ENCODE results near the gene ZNF646.

ZNF646 gene, protein sequence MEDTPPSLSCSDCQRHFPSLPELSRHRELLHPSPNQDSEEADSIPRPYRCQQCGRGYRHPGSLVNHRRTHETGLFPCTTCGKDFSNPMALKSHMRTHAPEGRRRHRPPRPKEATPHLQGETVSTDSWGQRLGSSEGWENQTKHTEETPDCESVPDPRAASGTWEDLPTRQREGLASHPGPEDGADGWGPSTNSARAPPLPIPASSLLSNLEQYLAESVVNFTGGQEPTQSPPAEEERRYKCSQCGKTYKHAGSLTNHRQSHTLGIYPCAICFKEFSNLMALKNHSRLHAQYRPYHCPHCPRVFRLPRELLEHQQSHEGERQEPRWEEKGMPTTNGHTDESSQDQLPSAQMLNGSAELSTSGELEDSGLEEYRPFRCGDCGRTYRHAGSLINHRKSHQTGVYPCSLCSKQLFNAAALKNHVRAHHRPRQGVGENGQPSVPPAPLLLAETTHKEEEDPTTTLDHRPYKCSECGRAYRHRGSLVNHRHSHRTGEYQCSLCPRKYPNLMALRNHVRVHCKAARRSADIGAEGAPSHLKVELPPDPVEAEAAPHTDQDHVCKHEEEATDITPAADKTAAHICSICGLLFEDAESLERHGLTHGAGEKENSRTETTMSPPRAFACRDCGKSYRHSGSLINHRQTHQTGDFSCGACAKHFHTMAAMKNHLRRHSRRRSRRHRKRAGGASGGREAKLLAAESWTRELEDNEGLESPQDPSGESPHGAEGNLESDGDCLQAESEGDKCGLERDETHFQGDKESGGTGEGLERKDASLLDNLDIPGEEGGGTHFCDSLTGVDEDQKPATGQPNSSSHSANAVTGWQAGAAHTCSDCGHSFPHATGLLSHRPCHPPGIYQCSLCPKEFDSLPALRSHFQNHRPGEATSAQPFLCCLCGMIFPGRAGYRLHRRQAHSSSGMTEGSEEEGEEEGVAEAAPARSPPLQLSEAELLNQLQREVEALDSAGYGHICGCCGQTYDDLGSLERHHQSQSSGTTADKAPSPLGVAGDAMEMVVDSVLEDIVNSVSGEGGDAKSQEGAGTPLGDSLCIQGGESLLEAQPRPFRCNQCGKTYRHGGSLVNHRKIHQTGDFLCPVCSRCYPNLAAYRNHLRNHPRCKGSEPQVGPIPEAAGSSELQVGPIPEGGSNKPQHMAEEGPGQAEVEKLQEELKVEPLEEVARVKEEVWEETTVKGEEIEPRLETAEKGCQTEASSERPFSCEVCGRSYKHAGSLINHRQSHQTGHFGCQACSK (N-terminal part only)

DNA sequence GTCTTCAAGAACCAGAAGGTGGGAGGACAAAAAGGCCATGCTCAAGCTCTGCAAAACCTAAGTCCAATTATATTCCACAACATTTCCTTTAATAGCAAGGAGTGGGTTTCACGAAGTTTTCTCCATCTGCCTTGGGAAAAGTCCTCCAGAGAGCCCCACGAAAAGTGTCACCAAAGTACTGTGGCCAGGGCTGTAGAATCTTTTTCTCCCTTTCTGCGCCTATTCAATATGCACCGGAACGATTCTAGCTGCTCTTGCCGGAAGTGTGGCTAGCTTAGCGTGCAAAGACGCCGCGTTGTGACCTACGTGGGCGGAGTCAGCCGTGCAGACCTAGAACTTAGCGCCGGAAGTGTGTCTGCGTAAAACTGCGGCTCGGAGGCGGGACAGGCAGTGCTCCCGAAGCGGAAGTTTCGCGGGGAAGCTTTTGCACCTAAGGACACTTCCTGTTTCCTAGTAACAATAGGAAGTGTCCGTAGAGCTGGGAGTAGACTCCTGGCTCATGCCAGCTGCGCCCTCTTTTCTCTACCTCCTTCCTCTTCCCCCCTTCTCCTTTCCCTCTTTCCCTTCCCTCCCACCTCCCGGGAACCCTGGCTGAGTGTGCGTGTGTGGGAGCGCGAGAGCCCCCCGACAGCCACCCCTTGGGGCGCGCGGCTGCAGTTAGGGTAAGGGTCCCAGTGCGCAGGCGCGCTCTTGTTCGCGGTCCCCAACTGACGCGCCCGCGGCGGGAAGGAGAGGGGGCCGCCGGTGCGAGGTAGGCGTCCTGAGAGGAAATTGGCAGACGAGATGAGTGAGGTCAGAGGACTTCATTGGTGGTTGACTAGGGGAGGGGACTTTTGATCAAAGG lies at the start of gene ZNF646, which contains the start of gene ZNF668:
TSS of gene ZNF646 (plus strand) at position 453 of the 844 bp plus-strand sequence. CDS start 1,903 bp downstream, outside the sequence.
TSS of gene ZNF668 (minus strand) at position 271 of the 844 bp plus-strand sequence. CDS start 9,781 bp downstream, outside the sequence.
- peak within 1 kb of the TSS; percentile 87 for H3K4me3 ChIP-seq (ENCODE audit: low read depth, low read length)
- peak; percentile 100 for DNase-seq (ENCODE audit: low read depth)
- TF ChIP-seq, protein P1, sequence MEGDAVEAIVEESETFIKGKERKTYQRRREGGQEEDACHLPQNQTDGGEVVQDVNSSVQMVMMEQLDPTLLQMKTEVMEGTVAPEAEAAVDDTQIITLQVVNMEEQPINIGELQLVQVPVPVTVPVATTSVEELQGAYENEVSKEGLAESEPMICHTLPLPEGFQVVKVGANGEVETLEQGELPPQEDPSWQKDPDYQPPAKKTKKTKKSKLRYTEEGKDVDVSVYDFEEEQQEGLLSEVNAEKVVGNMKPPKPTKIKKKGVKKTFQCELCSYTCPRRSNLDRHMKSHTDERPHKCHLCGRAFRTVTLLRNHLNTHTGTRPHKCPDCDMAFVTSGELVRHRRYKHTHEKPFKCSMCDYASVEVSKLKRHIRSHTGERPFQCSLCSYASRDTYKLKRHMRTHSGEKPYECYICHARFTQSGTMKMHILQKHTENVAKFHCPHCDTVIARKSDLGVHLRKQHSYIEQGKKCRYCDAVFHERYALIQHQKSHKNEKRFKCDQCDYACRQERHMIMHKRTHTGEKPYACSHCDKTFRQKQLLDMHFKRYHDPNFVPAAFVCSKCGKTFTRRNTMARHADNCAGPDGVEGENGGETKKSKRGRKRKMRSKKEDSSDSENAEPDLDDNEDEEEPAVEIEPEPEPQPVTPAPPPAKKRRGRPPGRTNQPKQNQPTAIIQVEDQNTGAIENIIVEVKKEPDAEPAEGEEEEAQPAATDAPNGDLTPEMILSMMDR (IDR thresholded peaks at IDR 0.05; ENCODE audit: low read depth, low read length) = no peak
- TF ChIP-seq MYC (IDR thresholded peaks at IDR 0.05; ENCODE audit: low read depth, low read length) = peak; percentile 87
- TF ChIP-seq, protein P2, sequence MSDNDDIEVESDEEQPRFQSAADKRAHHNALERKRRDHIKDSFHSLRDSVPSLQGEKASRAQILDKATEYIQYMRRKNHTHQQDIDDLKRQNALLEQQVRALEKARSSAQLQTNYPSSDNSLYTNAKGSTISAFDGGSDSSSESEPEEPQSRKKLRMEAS (IDR thresholded peaks at IDR 0.05; ENCODE audit: low read depth, low read length) = peak; percentile 45; the same call in 1 of the 2 replicates
- TF ChIP-seq POLR2A (IDR thresholded peaks at IDR 0.05; ENCODE audit: extremely low read depth, insufficient read length) = peak; percentile 91

DNA sequence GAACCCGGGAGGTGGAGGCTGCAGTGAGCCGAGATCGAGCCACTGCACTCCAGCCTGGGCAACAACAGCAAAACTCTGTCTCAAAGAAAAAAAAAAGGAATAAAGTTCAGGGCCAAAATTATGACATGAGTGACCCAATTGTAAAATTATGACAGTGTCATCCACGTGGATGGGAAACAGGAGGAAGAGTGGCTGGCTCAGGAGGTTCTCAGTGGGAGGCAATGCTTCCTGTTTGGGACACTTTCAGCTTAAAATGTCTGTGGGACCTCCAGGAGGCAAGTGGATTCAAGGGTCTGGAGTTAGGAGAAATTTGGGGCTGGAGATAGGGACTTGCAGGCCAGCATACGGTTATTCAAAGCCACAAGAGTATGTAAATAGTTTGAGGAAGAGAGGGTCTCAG lies 48.9 kb upstream of the ZNF646 start:
- DNase-seq (ENCODE audit: low read depth) = no peak
- no peak for TF ChIP-seq MYC (IDR thresholded peaks at IDR 0.05; ENCODE audit: low read depth, low read length)
- TF ChIP-seq, protein P2 (IDR thresholded peaks at IDR 0.05; ENCODE audit: low read depth, low read length) = 0 out of 2 replicates have a peak, but pooled peaks have one; percentile 14
- H3K4me3 ChIP-seq (ENCODE audit: low read depth, low read length) = no peak overlapping the region

DNA sequence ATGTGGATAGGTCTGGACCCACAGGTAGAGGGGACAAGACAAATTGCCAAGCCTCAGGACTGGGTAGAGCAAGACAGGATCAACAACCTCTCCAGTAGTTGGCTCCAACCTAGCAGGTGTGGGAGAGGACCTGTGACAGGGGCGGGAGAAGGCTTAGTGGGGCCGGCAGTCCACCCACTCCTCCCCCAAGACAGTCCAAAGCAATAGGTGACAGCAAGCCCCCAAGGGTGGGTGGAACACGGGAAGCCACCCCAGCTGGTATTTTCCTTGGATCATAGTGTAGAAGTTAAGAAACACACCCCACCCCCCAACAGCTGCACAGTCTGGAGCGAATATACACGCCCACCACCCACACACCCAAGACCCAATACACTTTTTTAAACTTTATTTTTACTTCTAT lies 45.0 kb upstream of the ZNF646 start:
- DNase-seq (ENCODE audit: low read depth) = no peak

DNA sequence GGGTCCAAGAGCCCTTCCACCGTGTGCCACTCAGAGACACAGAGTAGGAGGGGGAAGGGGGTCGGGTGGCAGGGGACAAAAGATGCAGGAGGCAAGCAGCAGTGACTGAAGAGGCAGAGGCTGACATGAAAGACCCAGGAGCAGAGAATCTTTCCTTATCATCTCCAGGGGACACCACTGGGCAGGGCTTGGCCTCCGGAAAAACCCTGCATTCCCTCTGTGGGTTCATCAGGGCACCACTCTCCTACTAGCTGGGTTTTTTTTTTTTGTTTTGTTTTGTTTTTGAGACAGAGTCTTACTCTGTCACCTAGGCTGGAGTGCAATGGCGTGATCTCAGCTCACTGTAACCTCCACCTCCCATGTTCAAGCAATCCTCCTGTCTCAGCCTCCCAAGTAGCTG lies 42.9 kb upstream of the ZNF646 start:
- TF ChIP-seq POLR2A (IDR thresholded peaks at IDR 0.05; ENCODE audit: extremely low read depth, insufficient read length) = no peak
- TF ChIP-seq, protein P2 (IDR thresholded peaks at IDR 0.05; ENCODE audit: low read depth, low read length) = no peak
- TF ChIP-seq, protein P1 (IDR thresholded peaks at IDR 0.05; ENCODE audit: low read depth, low read length) = no peak
- no peak for TF ChIP-seq MYC (IDR thresholded peaks at IDR 0.05; ENCODE audit: low read depth, low read length)
- DNase-seq (ENCODE audit: low read depth) = no peak
- H3K4me3 ChIP-seq (ENCODE audit: low read depth, low read length) = no peak overlapping the region

More for the DNA sequence above, 45.0 kb upstream of the ZNF646 start:
- H3K4me3 ChIP-seq (ENCODE audit: low read depth, low read length) = no peak overlapping the region
- no peak for TF ChIP-seq POLR2A (IDR thresholded peaks at IDR 0.05; ENCODE audit: extremely low read depth, insufficient read length)
- TF ChIP-seq, protein P2 (IDR thresholded peaks at IDR 0.05; ENCODE audit: low read depth, low read length) = no peak
- no peak for TF ChIP-seq MYC (IDR thresholded peaks at IDR 0.05; ENCODE audit: low read depth, low read length)
- TF ChIP-seq, protein P1 (IDR thresholded peaks at IDR 0.05; ENCODE audit: low read depth, low read length) = no peak
